HG02798 (cell line): ENCODE measurements around the gene NDUFA3.
"Not testable (repeated sequence)": the region's sequence is repeated elsewhere in the genome, so short reads cannot be mapped to it uniquely, and the experiment has no call there.

Experiments used
- ATAC-seq: cut with Tn5 transposase; IDR thresholded peaks from one replicate; pipeline ENCODE4 v1.9.1; 2021; ENCODE audit warnings: mild to moderate bottlenecking; ENCODE audit not compliant: unreplicated experiment, poor library complexity

NDUFA3 gene

GRCh38 chr19:54102421-54103169 lies at the start of gene NDUFA3:
NDUFA3 (plus strand) TSS chr19:54102855; CDS start chr19:54102879, 24 bp downstream.
- ATAC-seq, result peak; percentile 99

DNA sequence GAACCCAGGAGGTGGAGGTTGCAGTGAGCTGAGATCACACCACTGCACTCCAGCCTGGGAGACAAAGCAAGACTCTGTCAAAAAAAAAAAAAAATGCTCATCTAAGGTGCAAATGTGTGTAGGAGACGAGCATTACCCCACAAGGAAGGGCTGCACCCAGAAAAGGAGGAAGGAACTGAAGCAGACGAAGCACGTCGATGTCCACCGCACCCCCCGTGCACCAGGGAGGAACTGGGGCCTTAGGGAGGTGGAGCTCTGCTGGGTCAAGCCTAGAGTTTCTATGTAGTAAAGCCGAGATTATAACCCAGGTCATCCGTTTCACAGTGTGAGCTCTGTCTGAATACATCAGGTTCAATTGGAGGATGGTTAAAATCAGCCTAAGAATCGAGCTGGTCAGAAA lies 40.0 kb upstream of the NDUFA3 start:
- ATAC-seq, result no peak

DNA sequence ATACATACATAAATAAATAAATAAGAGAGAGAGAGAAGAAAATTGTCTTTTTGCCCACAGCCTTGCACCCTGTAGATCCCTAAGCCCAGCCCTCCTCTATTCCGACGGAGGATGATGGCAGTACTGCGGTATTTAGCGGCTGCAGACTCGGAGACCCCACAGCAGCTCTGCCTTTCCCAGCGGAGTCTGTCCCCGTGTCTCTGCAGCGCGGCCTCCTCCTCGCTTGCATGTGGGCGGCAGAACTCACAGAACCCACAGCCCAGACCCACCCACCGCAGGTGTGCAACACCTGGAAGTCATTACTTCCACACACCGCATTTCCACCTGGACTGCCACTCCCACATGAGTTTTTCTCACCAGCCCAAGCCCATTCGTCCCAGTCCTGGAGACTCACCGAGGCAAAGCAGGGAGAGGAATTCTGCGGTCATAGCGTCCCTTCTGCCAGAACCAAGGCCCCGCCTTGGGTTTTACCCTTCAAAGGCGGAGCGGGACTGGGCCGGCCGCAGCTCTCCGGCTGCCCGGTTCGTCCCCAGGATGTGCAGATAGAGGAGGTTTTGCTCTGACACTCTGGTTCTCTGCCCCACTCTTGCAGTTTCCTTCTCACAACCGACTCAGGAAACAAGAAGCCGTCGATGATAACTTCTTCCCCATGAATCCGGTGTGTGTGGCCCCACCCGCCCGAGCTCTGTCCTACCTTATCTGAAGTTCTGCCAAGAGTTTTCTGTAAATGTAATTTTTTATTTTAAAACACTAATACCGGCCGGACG lies 39.1 kb upstream of the NDUFA3 start, which contains the start of gene VSTM1:
VSTM1 (minus strand) TSS at position 548 of the 767 bp plus-strand sequence; CDS start at position 428, 120 bp downstream.
- ATAC-seq, result no peak

DNA sequence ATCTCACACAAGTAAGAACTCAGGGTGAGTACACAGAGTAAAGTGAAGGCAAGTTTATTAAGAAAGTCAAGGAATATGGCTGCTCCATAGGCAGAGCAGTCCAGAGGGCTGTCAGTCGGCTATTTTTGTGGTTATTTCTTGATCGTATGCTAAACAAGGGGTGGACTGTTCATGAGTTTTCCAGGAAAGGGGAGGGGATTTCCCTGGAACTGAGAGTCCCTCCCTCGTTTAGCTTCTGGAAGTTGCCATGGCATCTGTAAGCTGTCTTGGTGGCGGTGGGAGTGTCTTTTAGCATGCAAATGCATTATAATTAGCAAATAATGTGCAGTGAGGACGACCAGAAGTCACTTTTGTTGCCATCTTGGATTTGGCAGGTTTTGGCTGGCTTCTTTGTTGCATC lies 33.2 kb upstream of the NDUFA3 start:
- ATAC-seq, result no peak

GRCh38 chr19:54073829-54074228 lies 28.8 kb upstream of the NDUFA3 start:
- no peak for ATAC-seq

DNA sequence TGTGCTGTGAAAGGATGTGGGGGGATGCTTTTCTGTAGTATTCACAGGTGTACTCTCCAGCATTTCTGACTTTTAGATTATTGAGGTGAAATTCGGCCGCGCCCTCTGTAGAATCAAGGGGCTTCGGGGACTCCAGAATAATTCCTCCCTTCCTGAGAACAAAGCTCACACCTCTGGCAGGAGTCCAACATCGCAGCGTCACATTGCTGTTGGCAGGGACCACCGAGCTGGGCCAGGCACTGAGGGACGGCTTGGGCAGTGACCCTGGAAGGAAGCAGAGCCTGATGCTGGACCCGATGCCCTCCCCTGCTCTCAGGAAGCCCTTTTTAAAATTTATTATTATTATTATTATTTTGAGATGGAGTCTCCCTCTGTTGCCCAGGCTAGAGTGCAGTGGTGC lies 27.8 kb upstream of the NDUFA3 start:
- no peak for ATAC-seq

- no peak for ATAC-seq
These were observed 25.3 kb upstream of the NDUFA3 start for GRCh38 chr19:54077334-54077733.

GRCh38 chr19:54081032-54081431 lies 21.6 kb upstream of the NDUFA3 start, which contains the start of gene TARM1:
TARM1 (minus strand) TSS chr19:54081365; CDS start chr19:54081340, 25 bp downstream.
- ATAC-seq, result no peak

- ATAC-seq, result no peak
These were observed 18.2 kb upstream of the NDUFA3 start for GRCh38 chr19:54084410-54084809.

DNA sequence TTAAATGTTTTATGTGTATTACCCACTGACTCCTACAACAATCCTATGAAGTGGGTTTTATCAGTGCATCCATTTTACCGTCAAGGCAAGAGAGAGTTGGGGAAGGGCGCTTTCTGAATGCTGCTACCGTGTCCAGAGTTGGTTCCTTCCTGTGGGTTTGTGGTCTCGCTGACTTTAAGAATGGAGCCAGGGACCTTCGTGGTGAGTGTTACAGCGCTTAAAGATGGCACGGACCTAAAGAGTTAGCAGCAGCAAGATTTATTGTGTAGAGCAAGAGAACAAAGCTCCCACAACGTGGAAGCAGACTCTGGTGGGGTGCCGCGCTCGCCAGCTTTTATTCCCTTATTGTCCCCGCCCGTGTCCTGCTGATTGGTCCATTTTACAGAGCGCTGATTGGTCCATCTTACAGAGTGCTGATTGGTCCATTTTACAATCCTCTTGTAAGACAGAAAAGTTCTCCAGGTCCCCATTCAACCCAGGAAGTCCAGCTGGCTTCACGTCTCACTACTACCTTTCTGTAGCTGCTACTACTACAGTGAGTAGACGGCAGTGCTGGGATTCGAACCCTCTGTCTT lies 8.1 kb upstream of the NDUFA3 start:
- no peak for ATAC-seq

DNA sequence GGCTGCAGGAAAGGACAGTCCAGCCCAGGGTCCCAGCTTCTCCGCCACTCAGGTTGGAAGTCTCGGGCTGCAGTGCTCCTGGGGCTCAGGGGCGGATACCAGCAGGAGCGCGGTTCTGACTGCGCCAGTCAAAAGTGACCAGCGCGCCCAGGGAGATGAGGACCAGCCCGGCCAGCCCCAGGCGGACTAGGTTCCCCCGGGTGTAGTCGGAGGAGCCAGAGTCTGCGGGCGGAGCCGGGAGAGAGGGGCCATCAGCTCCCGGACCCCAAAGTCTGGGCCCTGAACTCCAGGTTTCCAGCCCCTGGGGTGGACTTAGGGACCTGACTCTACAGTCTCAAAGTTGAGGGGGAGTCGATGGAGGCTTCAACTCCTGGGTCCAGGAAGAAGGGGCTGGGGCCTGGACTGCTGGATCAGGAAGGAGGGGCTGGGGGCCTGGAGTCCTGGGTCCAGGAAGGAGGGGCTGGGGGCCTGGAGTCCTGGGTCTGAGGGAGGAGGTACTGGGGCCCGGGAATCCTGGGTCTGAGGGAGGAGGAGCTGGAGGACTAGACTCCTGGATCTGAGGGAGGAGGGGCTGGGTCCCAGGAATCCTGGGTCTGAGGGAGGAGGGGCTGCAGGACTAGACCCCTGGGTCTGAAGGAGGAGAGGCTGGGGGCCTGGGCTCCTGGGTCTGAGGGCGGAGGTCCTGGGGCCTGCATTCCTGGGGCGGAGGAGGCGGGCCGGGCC lies 7.4 kb upstream of the NDUFA3 start:
- no peak for ATAC-seq

DNA sequence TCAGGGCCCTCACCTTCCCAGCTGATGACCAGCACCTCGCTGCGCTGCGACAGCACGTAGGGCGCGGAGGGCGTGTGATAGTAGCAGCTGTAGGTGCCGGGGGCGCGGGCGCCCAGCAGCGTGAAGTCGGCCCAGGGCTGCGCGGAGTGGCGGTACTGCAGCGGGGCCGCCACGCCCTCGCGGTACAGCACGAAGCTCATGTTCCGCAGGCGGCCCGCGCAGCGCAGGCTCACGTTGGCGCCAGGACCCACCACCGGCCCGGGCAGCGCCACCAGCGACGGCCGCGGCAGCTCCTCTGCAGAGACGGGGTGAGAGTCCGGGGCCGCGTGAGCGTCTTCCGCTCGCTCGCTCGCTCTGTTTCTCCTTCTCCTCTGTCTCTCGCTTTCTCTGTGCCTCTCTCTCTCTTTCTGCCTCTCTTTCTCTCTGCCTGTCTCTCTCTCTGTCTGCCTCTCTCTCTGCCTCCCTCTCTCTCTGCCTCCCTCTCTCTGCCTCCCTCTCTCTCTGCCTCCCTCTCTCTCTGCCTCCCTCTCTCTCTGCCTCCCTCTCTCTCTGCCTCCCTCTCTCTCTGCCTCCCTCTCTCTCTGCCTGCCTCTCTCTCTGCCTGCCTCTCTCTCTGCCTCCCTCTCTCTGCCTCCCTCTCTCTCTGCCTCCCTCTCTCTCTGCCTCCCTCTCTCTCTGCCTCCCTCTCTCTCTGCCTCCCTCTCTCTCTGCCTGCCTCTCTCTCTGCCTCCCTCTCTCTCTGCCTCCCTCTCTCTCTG lies 6.6 kb upstream of the NDUFA3 start:
- not testable (repeated sequence) for ATAC-seq

DNA sequence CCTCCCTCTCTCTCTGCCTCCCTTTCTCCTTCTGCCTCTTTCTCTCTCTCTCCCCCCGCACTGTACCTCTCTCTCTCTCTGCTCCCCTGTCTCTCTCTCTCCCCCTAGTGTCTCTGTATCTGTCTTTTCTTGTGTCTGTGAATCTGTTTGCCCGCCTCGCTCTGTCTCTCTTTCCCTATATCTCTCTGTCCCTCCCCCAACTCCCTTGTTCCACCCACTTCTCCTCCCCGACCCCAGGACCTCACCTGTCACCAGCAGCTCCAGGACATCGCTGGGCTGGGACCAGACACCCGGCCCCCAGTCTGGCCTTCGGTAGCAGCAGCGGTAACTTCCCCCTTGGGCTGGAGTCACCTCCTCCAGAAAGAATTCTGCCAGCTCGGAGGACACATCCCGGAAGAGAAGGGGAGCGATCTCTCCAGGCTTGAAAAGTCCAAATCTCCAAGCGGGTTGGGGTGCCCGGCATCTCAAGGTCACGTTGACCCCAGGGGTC lies 6.0 kb upstream of the NDUFA3 start:
- ATAC-seq, result no peak

GRCh38 chr19:54099190-54099902 lies 3.3 kb upstream of the NDUFA3 start:
- ATAC-seq, result no peak

GRCh38 chr19:54099903-54100255 lies 2.8 kb upstream of the NDUFA3 start:
- not testable (repeated sequence) for ATAC-seq

GRCh38 chr19:54100561-54100960 lies 2.1 kb upstream of the NDUFA3 start, which contains the start of gene OSCAR:
OSCAR (minus strand) TSS chr19:54100803; CDS start chr19:54100792, 11 bp downstream.
- ATAC-seq, result no peak

GRCh38 chr19:54104998-54105715 lies 2.5 kb downstream of the NDUFA3 start:
- no peak for ATAC-seq

- no peak for ATAC-seq
These were observed 3.1 kb downstream of the NDUFA3 start for GRCh38 chr19:54105796-54106195.
